Measurements from ENCODE around the gene RNF121.

DNA sequence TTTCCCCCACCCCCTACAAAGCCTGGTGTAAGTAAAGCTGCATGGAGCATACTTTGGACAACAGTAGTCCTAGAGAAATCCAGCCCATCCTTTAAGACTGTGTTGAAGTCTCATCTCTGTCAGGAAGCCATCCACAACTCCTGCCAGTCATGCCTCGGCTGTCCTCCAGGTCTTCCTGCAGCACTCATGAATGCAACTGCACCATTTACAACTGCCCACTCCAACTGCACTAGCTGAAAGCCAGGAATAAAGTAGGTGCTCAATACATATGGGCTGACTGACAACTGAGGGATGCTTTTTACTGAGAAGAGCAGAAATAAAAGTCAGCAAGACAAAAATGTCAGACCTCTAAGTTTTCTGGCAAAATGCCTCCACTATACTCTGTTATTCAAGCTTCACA is 97.2 kb downstream of the RNF121 start:
- TF ChIP-seq, protein P1, sequence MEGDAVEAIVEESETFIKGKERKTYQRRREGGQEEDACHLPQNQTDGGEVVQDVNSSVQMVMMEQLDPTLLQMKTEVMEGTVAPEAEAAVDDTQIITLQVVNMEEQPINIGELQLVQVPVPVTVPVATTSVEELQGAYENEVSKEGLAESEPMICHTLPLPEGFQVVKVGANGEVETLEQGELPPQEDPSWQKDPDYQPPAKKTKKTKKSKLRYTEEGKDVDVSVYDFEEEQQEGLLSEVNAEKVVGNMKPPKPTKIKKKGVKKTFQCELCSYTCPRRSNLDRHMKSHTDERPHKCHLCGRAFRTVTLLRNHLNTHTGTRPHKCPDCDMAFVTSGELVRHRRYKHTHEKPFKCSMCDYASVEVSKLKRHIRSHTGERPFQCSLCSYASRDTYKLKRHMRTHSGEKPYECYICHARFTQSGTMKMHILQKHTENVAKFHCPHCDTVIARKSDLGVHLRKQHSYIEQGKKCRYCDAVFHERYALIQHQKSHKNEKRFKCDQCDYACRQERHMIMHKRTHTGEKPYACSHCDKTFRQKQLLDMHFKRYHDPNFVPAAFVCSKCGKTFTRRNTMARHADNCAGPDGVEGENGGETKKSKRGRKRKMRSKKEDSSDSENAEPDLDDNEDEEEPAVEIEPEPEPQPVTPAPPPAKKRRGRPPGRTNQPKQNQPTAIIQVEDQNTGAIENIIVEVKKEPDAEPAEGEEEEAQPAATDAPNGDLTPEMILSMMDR (IDR thresholded peaks at IDR 0.05; ENCODE audit: low read depth, low read length, poor library complexity, severe bottlenecking), result no peak
- TF ChIP-seq EZH2phosphoT487 (IDR thresholded peaks at IDR 0.05; ENCODE audit: borderline replicate concordance, low read length), result no peak

Data from DOHH2 (cell line).